ENCODE measurements around the gene OR5K1.

OR5K1 gene

GRCh38 chr3:98504539-98504938, 41.5 kb downstream of the OR5K1 start:
- DNase-seq (ENCODE audit: low read depth): no peak
- TF ChIP-seq CTCF (IDR thresholded peaks at IDR 0.05; ENCODE audit: control insufficient read depth, insufficient read depth, low read depth, low read length, missing control alignments): no peak
- no peak overlapping the region for H3K4me3 ChIP-seq (ENCODE audit: control insufficient read depth, low read depth, low read length)

GRCh38 chr3:98508582-98508981, 45.6 kb downstream of the OR5K1 start:
- no peak overlapping the region for H3K4me3 ChIP-seq (ENCODE audit: control insufficient read depth, low read depth, low read length)
- DNase-seq (ENCODE audit: low read depth): no peak
- TF ChIP-seq CTCF (IDR thresholded peaks at IDR 0.05; ENCODE audit: control insufficient read depth, insufficient read depth, low read depth, low read length, missing control alignments): no peak

- no peak for DNase-seq (ENCODE audit: low read depth)
- no peak for TF ChIP-seq CTCF (IDR thresholded peaks at IDR 0.05; ENCODE audit: control insufficient read depth, insufficient read depth, low read depth, low read length, missing control alignments)
- H3K4me3 ChIP-seq (ENCODE audit: control insufficient read depth, low read depth, low read length): no peak overlapping the region
Measured at GRCh38 chr3:98512576-98512975, 49.6 kb downstream of the OR5K1 start.

GRCh38 chr3:98513091-98513511, 50.1 kb downstream of the OR5K1 start:
- TF ChIP-seq CTCF (IDR thresholded peaks at IDR 0.05; ENCODE audit: control insufficient read depth, insufficient read depth, low read depth, low read length, missing control alignments): no peak
- peak; percentile 14 for DNase-seq (ENCODE audit: low read depth)
- no peak overlapping the region for H3K4me3 ChIP-seq (ENCODE audit: control insufficient read depth, low read depth, low read length)

GRCh38 chr3:98513736-98514135, 50.7 kb downstream of the OR5K1 start:
- TF ChIP-seq CTCF (IDR thresholded peaks at IDR 0.05; ENCODE audit: control insufficient read depth, insufficient read depth, low read depth, low read length, missing control alignments): no peak
- no peak for DNase-seq (ENCODE audit: low read depth)
- no peak overlapping the region for H3K4me3 ChIP-seq (ENCODE audit: control insufficient read depth, low read depth, low read length)

- no peak overlapping the region for H3K4me3 ChIP-seq (ENCODE audit: control insufficient read depth, low read depth, low read length)
- no peak for TF ChIP-seq CTCF (IDR thresholded peaks at IDR 0.05; ENCODE audit: control insufficient read depth, insufficient read depth, low read depth, low read length, missing control alignments)
- no peak for DNase-seq (ENCODE audit: low read depth)
Measured at GRCh38 chr3:98514948-98515347, 51.9 kb downstream of the OR5K1 start.

GRCh38 chr3:98518816-98519215, 55.8 kb downstream of the OR5K1 start:
- H3K4me3 ChIP-seq (ENCODE audit: control insufficient read depth, low read depth, low read length): no peak overlapping the region
- DNase-seq (ENCODE audit: low read depth): no peak
- no peak for TF ChIP-seq CTCF (IDR thresholded peaks at IDR 0.05; ENCODE audit: control insufficient read depth, insufficient read depth, low read depth, low read length, missing control alignments)
